Measurements from ENCODE around the gene EIF4E. TPM values are rescaled to one million over a fixed set of nuclear protein-coding genes. Genes with fewer than 3 reads are reported as not detected.

The EIF4E gene, protein sequence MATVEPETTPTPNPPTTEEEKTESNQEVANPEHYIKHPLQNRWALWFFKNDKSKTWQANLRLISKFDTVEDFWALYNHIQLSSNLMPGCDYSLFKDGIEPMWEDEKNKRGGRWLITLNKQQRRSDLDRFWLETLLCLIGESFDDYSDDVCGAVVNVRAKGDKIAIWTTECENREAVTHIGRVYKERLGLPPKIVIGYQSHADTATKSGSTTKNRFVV
- 100 to 1,000 TPM; 174 to 181 TPM for total RNA-seq

GRCh38 chr4:98928505-98929340 is at the start of gene EIF4E:
Gene EIF4E (minus strand): TSS chr4:98929133. CDS start chr4:98929112, 21 bp downstream.
- ChIA-PET POLR2A (interaction anchor here (0.6 to 3.1 kb wide), 17 partner anchors 14 to 785 kb away, joined by 3 to 39 read pairs (median 6); partner anchors contain the start of genes ADH5, METAP1, RAP1GDS1 and STPG2), CTCF (interaction anchor here (0.7 to 2.8 kb wide), 4 partner anchors 67 to 622 kb away, joined by 3 to 20 read pairs (median 6); partner anchors contain the start of gene METAP1)

- ChIA-PET CTCF (no interaction called here), POLR2A (no interaction called here)
These were observed 48.6 kb upstream of the EIF4E start for GRCh38 chr4:98977557-98977956.

GRCh38 chr4:98976716-98977115 is 47.8 kb upstream of the EIF4E start:
- POLR2A ChIA-PET, result no interaction called here
- CTCF ChIA-PET, result no interaction called here

DNA sequence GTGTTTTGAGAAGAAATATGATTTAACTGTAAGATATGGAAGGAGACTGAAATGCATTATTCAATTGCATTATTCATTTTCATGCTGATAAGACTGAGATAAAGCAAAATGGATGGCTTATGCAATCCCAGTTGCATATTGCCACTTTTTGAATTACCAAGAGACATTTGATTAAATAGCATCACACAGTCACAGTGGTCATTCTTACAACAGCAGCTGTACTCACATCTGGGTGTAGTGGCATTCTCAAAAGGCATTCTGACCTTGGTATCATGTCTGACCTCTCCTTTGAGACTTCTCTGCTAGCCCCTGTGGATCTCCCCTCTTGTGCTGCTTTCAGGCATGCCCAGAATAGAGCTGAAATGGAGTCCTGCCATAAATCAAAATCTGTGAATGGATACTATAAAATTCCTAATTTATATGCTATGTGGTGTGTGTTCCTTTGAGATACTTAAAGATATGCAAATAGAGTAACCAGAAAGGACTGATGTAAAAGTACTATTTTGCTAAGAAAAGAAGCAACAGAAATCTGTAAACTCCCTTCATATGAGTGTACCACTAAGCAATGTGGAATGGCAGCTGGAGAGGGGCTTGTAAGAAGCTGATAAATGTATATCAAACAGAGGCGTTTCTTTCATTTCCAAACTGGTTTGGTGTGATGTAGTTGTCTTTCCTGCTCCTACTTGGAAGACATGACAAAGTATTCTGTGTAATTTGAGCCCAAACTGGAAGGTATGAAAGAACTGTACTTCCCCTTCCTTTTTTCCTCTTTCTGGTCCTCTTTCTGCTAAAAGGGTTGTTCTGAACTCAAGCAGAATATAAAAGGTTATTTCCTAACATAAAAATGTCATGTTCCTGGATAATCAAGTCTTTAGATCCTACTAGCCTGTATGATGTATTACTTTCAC is 41.2 kb upstream of the EIF4E start:
- POLR2A ChIA-PET, result no interaction called here
- CTCF ChIA-PET, result no interaction called here

DNA sequence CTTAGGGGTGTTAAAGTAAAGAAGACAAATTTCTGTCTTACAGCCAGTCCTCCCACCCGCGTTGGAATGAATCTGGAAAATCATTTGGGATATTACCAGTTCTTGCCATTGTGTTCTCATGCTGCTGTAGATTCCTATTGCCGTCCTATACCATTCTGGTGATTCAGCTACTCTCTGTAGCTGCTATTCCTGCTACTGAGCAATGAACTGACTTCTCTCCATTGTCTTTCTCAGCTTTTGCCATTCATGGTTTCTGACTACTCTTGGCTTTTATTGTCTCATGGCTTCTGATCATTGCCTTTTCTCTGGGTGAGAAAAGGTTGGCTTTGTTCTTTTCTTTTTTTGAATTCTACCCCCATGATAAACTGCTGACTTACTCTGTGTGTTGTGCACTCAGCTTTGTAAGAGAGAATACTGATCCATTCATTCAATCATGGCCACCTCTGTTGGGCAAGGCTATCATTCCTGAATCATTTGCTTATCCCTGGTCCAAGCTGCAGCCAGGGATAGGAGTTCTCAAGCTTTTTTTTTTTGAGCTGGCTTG is 38.9 kb upstream of the EIF4E start:
- POLR2A ChIA-PET, result no interaction called here
- CTCF ChIA-PET, result no interaction called here

DNA sequence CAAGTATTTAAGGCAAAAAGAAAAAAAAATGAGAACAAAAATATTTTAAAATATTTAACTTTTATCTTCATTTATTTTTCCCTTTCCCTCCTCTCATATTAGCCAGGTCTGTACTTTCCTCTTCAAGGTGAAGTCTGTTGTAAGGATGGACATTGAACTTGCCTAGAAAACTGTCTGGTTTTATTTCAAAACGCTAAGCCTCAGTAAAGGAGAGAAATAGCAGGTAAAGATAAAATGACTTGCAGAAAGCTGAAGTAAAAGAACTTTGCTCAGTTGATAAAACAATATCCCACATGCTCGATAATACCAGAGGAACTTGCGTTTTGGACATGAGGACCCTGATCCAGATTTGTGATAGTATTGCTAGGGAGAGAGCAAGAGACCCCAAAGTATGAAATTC is 38.0 kb upstream of the EIF4E start:
- CTCF ChIA-PET, result no interaction called here
- POLR2A ChIA-PET, result no interaction called here

DNA sequence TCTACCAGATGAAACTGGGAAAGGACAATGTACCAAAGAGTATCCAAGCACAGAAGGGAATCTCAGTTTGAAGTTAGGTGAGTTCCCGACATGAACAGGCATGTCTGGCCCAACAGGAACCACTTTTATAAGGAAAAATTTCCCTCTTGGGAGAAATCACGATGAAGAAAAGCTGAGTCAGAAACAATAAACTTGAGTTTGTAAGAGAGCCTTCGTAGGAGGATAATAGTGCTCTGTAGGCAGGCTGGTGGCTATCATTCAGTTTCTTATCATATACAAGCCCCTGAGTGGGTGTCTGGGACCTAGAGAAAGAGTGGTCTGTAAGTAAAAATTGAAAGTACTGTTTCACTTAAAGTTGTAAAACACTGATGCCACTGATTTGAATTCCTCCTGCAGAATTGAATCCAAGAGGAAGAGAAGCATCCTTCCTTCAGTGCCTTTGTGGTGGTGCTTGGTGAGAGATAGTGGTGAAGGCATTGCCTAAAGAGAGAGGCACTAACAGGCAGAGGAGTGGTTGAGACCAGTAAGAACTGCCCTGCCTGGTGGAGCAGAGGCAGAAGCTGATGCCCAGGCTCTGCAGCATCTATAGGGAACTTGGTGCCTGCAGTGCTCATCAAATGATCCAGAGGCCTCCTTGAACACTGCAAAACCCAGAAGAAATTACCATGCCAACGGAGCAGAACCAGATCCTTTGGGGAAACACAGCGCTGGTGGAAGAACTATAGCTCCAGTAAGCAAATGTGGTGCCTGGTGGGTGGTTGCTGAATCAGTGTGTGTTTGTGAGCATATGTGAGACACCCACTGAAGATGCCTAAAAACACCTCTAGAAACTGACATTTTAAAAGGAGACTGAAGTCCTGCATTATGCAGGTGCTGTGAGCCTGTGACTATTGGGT is 34.9 kb upstream of the EIF4E start:
- CTCF ChIA-PET, result no interaction called here
- POLR2A ChIA-PET, result no interaction called here

- ChIA-PET CTCF (no interaction called here), POLR2A (no interaction called here)
These were observed 32.8 kb upstream of the EIF4E start for GRCh38 chr4:98961770-98962169.

- ChIA-PET POLR2A (no interaction called here), CTCF (no interaction called here)
These were observed 30.5 kb upstream of the EIF4E start for GRCh38 chr4:98959411-98959810.

DNA sequence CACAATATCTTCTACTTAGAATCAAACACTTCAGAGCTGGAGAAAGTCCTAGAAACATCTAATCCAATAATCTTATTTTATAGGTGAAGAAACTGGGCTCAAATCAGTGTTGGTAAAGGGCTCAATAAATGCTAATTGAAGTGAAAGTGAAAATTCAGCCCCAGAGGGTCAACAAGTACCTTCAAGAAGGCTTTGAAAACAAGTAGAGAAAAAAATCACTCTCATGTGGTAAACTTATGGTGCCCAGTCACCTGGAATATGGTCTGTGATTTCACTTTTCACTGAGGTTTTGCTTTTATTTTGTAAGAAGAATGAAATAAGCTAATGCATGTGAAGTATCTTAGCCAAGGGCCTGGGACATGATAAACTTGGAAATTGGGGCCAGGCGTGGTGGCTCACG is 29.1 kb upstream of the EIF4E start:
- CTCF ChIA-PET, result no interaction called here

GRCh38 chr4:98955229-98955628 is 26.3 kb upstream of the EIF4E start:
- ChIA-PET CTCF (no interaction called here), POLR2A (no interaction called here)

More for the DNA sequence above, 29.1 kb upstream of the EIF4E start:
- POLR2A ChIA-PET, result no interaction called here

DNA sequence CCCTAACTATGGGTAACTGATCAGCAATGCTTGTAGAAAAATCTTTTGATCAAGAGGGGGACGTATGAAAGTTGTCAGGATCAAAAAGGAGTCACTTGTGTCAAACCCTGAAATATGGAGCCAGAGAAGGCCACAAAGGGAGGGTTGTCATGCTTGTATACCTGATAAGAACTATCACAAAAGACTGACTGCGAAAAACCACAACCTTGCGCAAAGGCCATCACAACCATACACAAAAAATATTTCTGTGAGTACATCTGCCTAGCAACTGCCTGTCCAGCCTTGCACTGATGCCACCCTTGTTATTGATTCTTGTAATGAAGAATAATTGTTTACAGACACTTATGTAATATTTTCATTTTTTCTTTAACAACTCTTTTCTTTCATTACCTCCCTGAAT is 22.8 kb upstream of the EIF4E start:
- ChIA-PET POLR2A (no interaction called here), CTCF (no interaction called here)

DNA sequence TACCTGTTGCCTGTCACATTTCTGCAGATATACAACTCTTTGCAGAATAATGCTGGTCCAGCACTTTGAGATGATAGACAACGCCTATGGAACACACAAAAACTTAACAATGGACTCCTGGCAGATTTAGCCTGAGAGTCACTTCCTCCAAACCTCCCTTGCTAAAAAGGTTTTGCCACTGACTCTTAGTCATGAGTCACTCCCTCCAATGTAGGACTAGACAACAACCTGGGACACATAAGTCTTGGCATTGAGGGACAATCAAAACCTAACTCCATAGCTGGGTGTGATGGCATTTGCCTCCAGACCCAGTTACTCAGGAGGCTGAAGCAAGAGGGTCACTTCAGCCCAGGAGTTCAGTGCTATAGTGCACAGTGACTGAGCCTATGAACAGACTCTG is 22.0 kb upstream of the EIF4E start:
- POLR2A ChIA-PET, result no interaction called here
- CTCF ChIA-PET, result no interaction called here

GRCh38 chr4:98946359-98946758 is 17.4 kb upstream of the EIF4E start:
- CTCF ChIA-PET, result no interaction called here
- POLR2A ChIA-PET, result interaction anchor here (1.4 kb wide), 1 partner anchor 49 kb away, joined by 3 read pairs; the partner anchor contains the start of gene METAP1

GRCh38 chr4:98945297-98945850 is 16.4 kb upstream of the EIF4E start:
- CTCF ChIA-PET, result no interaction called here
- POLR2A ChIA-PET, result no interaction called here

GRCh38 chr4:98939892-98940298 is 11.0 kb upstream of the EIF4E start:
- ChIA-PET POLR2A (no interaction called here), CTCF (interaction anchor here (1.3 kb wide), 1 partner anchor 15 kb away, joined by 3 read pairs; no protein-coding TSS in a partner anchor)

- ChIA-PET POLR2A (no interaction called here), CTCF (no interaction called here)
These were observed 10.5 kb upstream of the EIF4E start for GRCh38 chr4:98939438-98939837.

DNA sequence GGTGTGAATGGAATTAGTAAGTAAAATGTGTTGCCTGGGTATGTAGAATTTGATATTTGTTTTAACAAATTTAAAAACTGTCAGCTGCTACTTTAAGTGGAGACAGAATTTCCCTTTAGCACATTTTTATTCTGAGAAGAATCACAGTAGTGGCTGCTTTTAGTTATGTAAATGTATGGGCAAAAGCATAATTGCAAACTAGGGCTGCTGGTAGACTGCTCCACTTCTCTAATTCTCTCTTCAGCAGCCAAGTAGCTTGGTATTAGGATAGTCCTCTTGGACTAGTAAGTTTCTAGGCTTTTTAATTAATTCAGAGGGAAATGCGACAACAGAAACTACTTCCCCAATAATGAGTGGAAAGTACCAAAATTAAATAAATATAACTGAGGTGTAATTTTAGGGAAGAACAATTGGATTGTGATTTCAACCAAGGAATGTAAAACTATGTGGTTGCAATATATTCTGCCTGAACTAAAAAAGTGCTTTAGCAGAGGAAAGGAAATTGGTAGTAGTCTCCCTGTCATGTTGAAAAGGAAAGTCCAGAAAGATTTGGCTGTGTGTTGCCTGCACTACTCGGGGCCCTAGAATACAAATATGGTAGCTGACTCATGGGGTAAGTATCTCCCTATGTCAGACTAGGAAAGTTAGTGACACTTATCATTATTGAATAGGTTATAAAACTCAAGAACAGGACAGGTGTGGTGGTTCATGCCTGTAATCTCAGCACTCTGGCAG is 9.2 kb upstream of the EIF4E start:
- ChIA-PET CTCF (no interaction called here), POLR2A (interaction anchor here (0.5 kb wide), 1 partner anchor 353 kb away, joined by 3 read pairs; no protein-coding TSS in a partner anchor)

All from activated CD8-positive, alpha-beta memory T cell treated with anti-CD3 and anti-CD28 coated beads for 36 hours (primary cell).